Nephron (organoid): ENCODE data around the gene KCNC4.

Experiments used
- H3K27ac Mint-ChIP-seq, 3 experiments: 2 replicates each; pipeline ENCODE4 v1.8.0; 2020; ENCODE audit warnings: mixed read lengths in 3 of 3, mild to moderate bottlenecking in 2 of 3, moderate library complexity in 1 of 3
- H3K27me3 Mint-ChIP-seq: 2 replicates; pipeline ENCODE4 v1.8.0; 2021; ENCODE audit warnings: low read depth, mild to moderate bottlenecking, moderate library complexity, mixed read lengths
- H3K36me3 Mint-ChIP-seq: 2 replicates; pipeline ENCODE4 v1.8.0; 2020; ENCODE audit warnings: low read depth, mixed read lengths
- H3K4me1 Mint-ChIP-seq: 2 replicates; pipeline ENCODE4 v1.8.0; 2020; ENCODE audit warnings: mixed read lengths
- H3K4me3 Mint-ChIP-seq, 3 experiments: 2 replicates each; pipeline ENCODE4 v1.8.0; 2020; ENCODE audit warnings: mild to moderate bottlenecking in 3 of 3, mixed read lengths in 3 of 3, moderate library complexity in 2 of 3
- H3K9me3 Mint-ChIP-seq: 2 replicates; pipeline ENCODE4 v1.8.0; 2020; ENCODE audit warnings: mixed read lengths
- CTCF ChIP-seq, 3 experiments: fragments of 200-600 bp; sonication (generic); IDR thresholded peaks; one replicate each; pipeline ENCODE4 v1.5.0; 2021; ENCODE audit warnings: antibody characterized with exemption in 3 of 3; ENCODE audit not compliant: unreplicated experiment in 3 of 3

The KCNC4 gene

GRCh38 chr1:110254604-110255391 is 44.7 kb downstream of the KCNC4 start:
- TF ChIP-seq CTCF (IDR thresholded peaks at IDR 0.05; ENCODE audit: unreplicated experiment in 3 of 3) = no peak

GRCh38 chr1:110255392-110255787 is 45.3 kb downstream of the KCNC4 start:
- H3K27me3 Mint-ChIP-seq = peaks cover 26% of the 10 kb centered on the region
- no peak overlapping the region for H3K4me3 Mint-ChIP-seq
- H3K36me3 Mint-ChIP-seq = no peaks in the 10 kb centered on the region
- no peak for TF ChIP-seq CTCF (IDR thresholded peaks at IDR 0.05; ENCODE audit: unreplicated experiment in 3 of 3)
- peaks cover 16% of the 10 kb centered on the region for H3K4me1 Mint-ChIP-seq
- no peak overlapping the region for H3K27ac Mint-ChIP-seq
- H3K9me3 Mint-ChIP-seq = no peaks in the 10 kb centered on the region

More at GRCh38 chr1:110254604-110255391, 44.7 kb downstream of the KCNC4 start:
- Mint-ChIP-seq H3K9me3 (no peaks in the 10 kb centered on the region), H3K36me3 (no peaks in the 10 kb centered on the region), H3K4me1 (peaks cover 20% of the 10 kb centered on the region), H3K27ac (no peak overlapping the region), H3K4me3 (no peak overlapping the region), H3K27me3 (peaks cover 25% of the 10 kb centered on the region)

- Mint-ChIP-seq H3K27ac (no peak overlapping the region), H3K4me1 (peaks cover 26% of the 10 kb centered on the region), H3K9me3 (no peaks in the 10 kb centered on the region), H3K4me3 (no peak overlapping the region), H3K36me3 (no peaks in the 10 kb centered on the region), H3K27me3 (peaks cover 23% of the 10 kb centered on the region)
- no peak for TF ChIP-seq CTCF (IDR thresholded peaks at IDR 0.05; ENCODE audit: unreplicated experiment in 3 of 3)
These were observed 48.6 kb downstream of the KCNC4 start for GRCh38 chr1:110258734-110259133.

GRCh38 chr1:110259770-110260169 is 49.7 kb downstream of the KCNC4 start:
- no peak overlapping the region for H3K4me3 Mint-ChIP-seq
- H3K36me3 Mint-ChIP-seq = no peaks in the 10 kb centered on the region
- H3K9me3 Mint-ChIP-seq = no peaks in the 10 kb centered on the region
- peaks cover 16% of the 10 kb centered on the region for H3K27me3 Mint-ChIP-seq
- H3K27ac Mint-ChIP-seq = no peak overlapping the region
- H3K4me1 Mint-ChIP-seq = peaks cover 34% of the 10 kb centered on the region
- no peak for TF ChIP-seq CTCF (IDR thresholded peaks at IDR 0.05; ENCODE audit: unreplicated experiment in 3 of 3)
